Esophagus (tissue), 2 donors: ENCODE measurements around the gene PPM1L. TPM values are rescaled to one million over a fixed set of nuclear protein-coding genes. Genes with fewer than 3 reads are reported as not detected.

Experiments
- H3K27ac ChIP-seq, 2 donors: one replicate each; pipeline ENCODE4 v1.5.1; 2013; ENCODE audit warnings: low read depth in 2 of 2, mild to moderate bottlenecking in 2 of 2, inconsistent platforms in 1 of 2, low read length in 1 of 2, moderate library complexity in 1 of 2
- H3K27me3 ChIP-seq, 2 donors: one replicate each; pipeline ENCODE4 v1.6.1; 2013; ENCODE audit warnings: low read length in 2 of 2, control low read depth in 1 of 2, mild to moderate bottlenecking in 1 of 2; ENCODE audit not compliant: insufficient read depth in 2 of 2, control insufficient read depth in 1 of 2
- H3K36me3 ChIP-seq, 2 donors: one replicate each; pipeline ENCODE4 v1.6.1; 2013; ENCODE audit warnings: low read length in 1 of 2; ENCODE audit not compliant: control insufficient read depth in 2 of 2, insufficient read depth in 2 of 2
- H3K4me1 ChIP-seq, 2 donors: one replicate each; pipeline ENCODE4 v1.6.1; 2013; ENCODE audit warnings: low read length in 1 of 2; ENCODE audit not compliant: control insufficient read depth in 2 of 2, insufficient read depth in 2 of 2
- H3K4me3 ChIP-seq, 2 donors: one replicate each; pipeline ENCODE4 v1.5.1; 2013; ENCODE audit warnings: low read length in 2 of 2, mild to moderate bottlenecking in 2 of 2, low read depth in 1 of 2, moderate library complexity in 1 of 2
- H3K9me3 ChIP-seq, 2 donors: one replicate each; pipeline ENCODE4 v1.6.1; 2013; ENCODE audit warnings: mild to moderate bottlenecking in 2 of 2, low read depth in 1 of 2, low read length in 1 of 2, moderate library complexity in 1 of 2; ENCODE audit not compliant: control insufficient read depth in 2 of 2, insufficient read depth in 1 of 2
- WGBS, 2 donors: extraction: QIAGEN DNeasy Blood & Tissue Kit; methylation state at CpG; one replicate each; pipeline ENCODE4 v1.1.7; 2013; 5-methylcytosine and 5-hydroxymethylcytosine counted together
- polyA plus RNA-seq, 2 donors: library from polyadenylated mRNA; stranded (reverse); fragments of 200-250 nt; gene quantifications; one replicate each; pipeline ENCODE4 v1.2.3, GENCODE V29; 2013
- donor health status: healthy with polysubstance abuse.
- donor health status: Bipolar disorder and iron deficiency.

Gene PPM1L
- polyA plus RNA-seq, 2 donors = 2.7 to 3.0 TPM

DNA sequence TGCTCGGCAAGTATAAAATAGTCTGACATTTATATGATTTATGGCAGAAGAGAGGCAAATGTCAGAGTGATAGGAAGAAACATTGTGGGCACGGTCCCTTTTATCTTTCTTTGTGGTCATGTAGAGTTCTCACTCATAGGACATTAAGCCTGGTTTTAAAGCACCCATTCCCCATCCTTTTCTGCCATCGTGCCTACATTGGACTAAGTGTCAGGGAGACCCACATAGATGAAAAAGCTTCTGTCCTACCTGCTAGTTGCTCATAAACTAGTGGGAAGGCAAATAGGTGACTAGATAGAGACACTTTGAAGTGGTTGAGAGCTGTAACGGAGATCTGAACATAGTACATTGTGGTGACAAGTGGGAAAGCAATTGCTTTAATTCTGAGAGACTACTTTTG is 193.4 kb downstream of the PPM1L start:
- WGBS, 2 donors = 76 to 82% methylated on average over 4 of the region's 4 CpGs
- Histone ChIP-seq H3K27me3 (no peaks in the 10 kb centered on the region), H3K36me3 (no peaks in the 10 kb centered on the region), H3K4me1 (no peaks in the 10 kb centered on the region), H3K4me3 (no peak overlapping the region), H3K27ac (no peak overlapping the region), H3K9me3 (no peaks in the 10 kb centered on the region)

DNA sequence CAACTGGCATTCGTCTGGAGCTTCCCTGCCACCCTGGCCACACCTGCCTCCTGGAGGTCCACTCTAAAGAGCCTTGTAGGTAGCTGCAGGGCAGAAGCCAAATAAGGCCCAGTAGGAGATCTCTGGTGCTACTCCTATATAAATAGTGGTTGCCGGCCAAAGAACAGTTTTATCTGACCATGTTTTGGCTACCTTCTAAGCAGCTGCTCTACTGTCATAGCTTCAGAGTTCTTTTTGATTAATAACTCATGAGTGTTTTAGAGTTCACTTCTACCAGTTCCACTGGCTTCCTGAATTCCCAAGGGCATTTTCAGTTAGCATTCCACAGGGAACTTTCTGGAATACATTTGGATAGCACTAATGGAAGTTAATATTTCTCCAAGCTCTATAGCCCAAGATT is 194.5 kb downstream of the PPM1L start:
- no peaks in the 10 kb centered on the region for H3K27me3 ChIP-seq
- H3K27ac ChIP-seq = no peak overlapping the region
- no peak overlapping the region for H3K4me3 ChIP-seq
- H3K36me3 ChIP-seq = no peaks in the 10 kb centered on the region
- H3K4me1 ChIP-seq = no peaks in the 10 kb centered on the region
- H3K9me3 ChIP-seq = no peaks in the 10 kb centered on the region
- WGBS, 2 donors = 76 to 84% methylated on average over 2 of the region's 2 CpGs

DNA sequence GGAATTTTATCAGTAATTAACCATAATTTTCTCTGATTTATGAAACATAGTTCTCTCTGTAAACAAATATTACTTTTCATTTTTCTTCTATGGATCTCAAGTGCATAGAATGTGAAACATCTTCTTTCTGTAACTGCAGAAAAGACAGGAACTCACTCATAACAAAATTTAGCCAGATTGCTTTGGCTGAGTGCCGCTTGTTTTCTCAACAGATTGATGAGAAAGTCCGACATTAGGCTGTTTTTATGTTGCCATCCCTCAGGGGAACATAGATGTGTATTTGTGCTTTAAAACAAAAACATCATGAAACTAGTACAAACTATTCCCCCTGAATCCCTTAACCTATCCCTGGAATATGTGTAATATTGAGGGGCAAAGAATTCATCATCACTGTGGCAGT is 194.9 kb downstream of the PPM1L start:
- H3K9me3 ChIP-seq = no peaks in the 10 kb centered on the region
- H3K4me1 ChIP-seq = no peaks in the 10 kb centered on the region
- no peaks in the 10 kb centered on the region for H3K27me3 ChIP-seq
- no peak overlapping the region for H3K27ac ChIP-seq
- no peak overlapping the region for H3K4me3 ChIP-seq
- WGBS, 2 donors = 77 to 82% methylated on average over 2 of the region's 2 CpGs
- no peaks in the 10 kb centered on the region for H3K36me3 ChIP-seq

DNA sequence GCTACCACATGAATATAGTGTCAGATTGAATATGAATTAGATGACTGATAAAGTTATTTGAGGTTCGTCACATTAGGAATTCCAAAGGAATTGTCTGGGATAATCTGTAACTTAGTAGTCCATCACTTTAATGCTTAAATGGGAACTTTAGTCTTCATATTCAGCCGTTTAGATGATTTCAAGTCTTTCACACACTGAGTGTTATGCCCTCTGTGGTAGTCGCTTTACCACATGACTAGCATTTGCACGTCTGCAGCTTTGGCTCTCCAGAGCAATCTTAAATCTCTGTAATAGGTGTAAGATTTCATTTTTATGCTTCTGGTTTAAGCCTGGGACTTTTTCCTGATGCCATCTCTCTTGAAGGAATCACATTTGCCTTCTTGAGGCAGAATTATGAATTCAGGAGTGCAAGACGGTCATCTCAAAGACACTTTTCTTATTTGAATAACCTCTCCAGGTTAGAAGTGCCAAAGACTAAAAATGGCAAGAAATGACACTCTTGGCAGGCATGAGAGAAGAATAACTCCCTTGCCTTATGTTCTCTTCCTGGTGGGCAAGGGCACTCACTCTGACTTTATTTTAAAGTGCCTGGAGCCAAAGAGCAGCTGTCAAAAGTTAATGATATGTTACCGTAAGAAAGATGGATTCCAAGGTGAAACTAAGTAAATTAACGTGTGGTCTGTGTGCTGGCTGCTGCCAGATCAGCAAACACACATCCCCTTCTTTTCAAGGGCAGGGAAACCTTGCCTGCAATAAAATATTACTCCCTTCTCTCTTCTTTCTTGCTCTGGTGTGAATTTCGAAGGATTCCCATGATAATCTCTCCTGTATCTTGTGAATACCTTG is 195.8 kb downstream of the PPM1L start:
- Histone ChIP-seq H3K4me3 (no peak overlapping the region), H3K4me1 (no peaks in the 10 kb centered on the region), H3K9me3 (no peaks in the 10 kb centered on the region), H3K36me3 (no peaks in the 10 kb centered on the region), H3K27me3 (no peaks in the 10 kb centered on the region), H3K27ac (no peak overlapping the region)
- WGBS, 2 donors = 60 to 63% methylated on average over 8 of the region's 8 CpGs

DNA sequence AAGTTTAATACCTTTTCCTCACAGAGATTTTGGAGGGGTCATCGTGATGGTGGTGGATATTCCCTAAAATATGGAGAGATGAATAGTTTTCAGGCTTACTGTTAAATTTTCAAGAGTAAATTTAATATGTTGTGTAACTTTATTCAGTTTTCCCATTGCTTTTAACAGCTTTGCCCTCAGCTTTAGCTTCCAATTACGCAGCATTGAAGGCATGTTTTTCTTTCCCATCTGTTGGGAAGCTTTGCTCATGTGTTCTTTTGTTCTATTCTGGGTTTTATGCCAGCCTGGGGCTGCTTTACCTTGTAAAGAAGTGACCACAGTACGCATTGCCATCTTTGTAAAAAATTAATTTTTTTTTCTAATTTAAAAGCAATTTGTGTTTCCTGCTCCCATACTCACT is 197.7 kb downstream of the PPM1L start:
- Histone ChIP-seq H3K4me1 (no peaks in the 10 kb centered on the region), H3K9me3 (no peaks in the 10 kb centered on the region), H3K27ac (no peak overlapping the region), H3K4me3 (no peak overlapping the region), H3K27me3 (no peaks in the 10 kb centered on the region), H3K36me3 (no peaks in the 10 kb centered on the region)
- 90 to 92% methylated on average over 3 of the region's 3 CpGs for WGBS, 2 donors

DNA sequence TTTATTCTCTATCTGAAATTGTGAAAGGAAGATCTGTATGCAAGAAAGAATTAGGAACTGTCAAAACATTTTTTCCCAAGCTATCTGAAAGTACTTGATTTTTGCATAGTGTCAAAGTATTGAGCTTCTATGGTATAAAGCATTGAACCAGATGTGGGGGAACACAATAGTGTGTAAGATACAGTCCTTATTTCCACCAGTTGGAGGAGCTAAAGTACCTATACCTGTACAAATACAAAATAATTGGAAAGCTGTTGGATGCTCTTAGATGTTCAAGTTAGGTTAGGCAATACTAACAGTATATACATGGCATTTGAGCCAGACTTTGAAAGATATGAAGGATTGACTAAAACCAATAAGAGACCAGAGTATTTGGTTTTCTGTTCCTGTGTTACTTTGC is 200.8 kb downstream of the PPM1L start:
- no peak overlapping the region for H3K27ac ChIP-seq
- no peaks in the 10 kb centered on the region for H3K27me3 ChIP-seq
- H3K36me3 ChIP-seq = no peaks in the 10 kb centered on the region
- no peaks in the 10 kb centered on the region for H3K4me1 ChIP-seq
- H3K4me3 ChIP-seq = no peak overlapping the region
- H3K9me3 ChIP-seq = no peaks in the 10 kb centered on the region

DNA sequence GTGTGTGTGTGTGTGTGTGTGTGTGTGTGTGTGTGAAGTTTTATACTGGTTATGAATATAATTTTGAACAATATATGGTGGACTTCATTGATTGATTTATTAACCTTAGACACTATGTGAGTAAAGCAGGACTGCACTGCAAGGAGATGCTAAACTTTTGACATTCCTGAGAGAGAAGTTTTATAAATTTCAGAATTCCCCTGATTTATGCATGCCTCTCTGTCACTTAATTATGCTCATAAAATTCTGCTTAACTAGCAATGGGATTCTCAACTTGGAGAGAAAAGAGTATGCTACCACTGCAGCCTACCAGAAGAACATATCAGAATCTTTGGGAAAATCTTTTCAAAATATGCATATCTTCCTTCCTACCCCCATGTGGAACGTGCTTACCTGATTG is 204.5 kb downstream of the PPM1L start:
- Histone ChIP-seq H3K36me3 (no peaks in the 10 kb centered on the region), H3K4me3 (no peak overlapping the region), H3K9me3 (no peaks in the 10 kb centered on the region), H3K27me3 (no peaks in the 10 kb centered on the region), H3K4me1 (no peaks in the 10 kb centered on the region), H3K27ac (no peak overlapping the region)
- WGBS, 2 donors = 75 to 85% methylated on average over 1 of the region's 1 CpG

DNA sequence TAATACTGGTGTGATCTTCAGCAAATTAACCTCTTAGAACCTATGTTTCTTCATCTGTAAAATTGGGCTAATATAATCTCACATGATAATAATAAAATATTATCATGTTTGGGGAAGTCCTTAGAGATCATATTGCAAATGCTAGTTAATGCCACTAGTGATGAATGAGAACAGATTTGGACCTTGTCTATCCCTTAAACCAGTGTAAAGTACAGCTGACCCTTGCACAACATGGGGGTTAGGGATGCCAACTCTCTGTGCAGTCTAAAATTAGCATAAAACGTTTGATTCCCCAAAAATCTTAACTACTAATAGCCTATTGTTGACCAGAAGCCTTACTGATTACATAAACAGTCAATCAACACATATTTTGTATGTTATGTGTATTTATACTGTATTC is 207.9 kb downstream of the PPM1L start:
- no peak overlapping the region for H3K4me3 ChIP-seq
- H3K4me1 ChIP-seq = no peaks in the 10 kb centered on the region
- H3K9me3 ChIP-seq = no peaks in the 10 kb centered on the region
- no peaks in the 10 kb centered on the region for H3K27me3 ChIP-seq
- H3K36me3 ChIP-seq = no peaks in the 10 kb centered on the region
- no peak overlapping the region for H3K27ac ChIP-seq
- WGBS, 2 donors = 9 to 17% methylated on average over 1 of the region's 1 CpG

DNA sequence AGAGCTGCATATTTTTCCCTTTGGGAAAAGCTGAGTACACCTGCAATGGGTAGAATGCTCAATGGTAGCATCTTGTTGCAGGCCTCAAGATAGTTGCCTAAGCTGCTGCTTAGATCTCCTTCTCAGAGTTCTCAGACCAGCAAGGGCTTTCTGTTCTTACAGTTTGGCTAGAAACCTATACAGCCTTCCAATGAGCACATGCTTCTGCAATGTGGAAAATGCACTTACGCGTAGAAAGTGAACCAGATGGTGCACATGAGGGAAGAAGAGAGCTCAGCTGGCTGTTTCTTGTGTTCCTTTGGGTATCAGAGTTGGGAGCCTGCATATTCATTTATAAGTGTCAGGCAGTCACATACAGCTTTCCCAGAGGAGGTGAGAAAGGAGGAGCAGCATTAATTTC is 212.7 kb downstream of the PPM1L start:
- Histone ChIP-seq H3K4me3 (no peak overlapping the region), H3K4me1 (no peaks in the 10 kb centered on the region), H3K9me3 (no peaks in the 10 kb centered on the region), H3K27ac (no peak overlapping the region), H3K36me3 (no peaks in the 10 kb centered on the region), H3K27me3 (no peaks in the 10 kb centered on the region)
- WGBS, 2 donors = 24 to 33% methylated on average over 2 of the region's 2 CpGs

DNA sequence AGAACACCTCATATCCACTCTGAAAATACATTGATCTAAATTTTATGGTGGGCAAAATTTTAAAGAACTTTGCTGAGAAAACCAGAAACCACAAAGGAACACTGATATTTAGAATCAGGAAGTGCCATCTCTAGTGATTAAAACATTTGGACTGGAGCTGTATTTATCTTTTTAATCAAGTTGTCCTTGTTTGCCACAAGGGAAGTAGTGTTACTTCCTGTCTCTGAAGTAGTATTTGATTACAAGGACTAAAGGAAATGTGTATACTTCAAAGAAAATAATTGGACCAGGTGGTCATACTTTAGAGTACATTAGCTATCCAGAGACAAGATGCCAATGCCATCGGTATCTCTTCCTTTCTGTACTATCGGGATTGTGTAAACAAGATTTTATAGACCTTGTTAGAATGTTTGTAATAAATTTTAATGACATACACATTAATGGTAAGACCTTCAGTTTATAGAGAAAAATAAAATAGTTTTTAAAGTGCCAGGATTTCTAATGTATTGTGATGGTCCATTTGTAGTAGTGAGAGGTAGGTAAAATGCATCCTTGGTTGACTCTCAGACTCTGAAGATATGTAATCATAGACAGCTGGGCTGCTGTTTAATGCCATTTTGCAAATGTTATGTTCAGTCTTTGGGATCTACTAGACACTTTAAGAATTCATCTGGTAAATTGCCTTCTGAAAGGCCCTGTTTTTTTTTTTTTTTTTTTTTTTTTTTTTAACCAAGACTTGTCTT is 217.2 kb downstream of the PPM1L start:
- no peaks in the 10 kb centered on the region for H3K4me1 ChIP-seq
- H3K27ac ChIP-seq = no peak overlapping the region
- no peak overlapping the region for H3K4me3 ChIP-seq
- H3K27me3 ChIP-seq = no peaks in the 10 kb centered on the region
- H3K36me3 ChIP-seq = peaks cover 0 to 2% of the 10 kb centered on the region in 2 donors
- WGBS, 2 donors = 73 to 74% methylated on average over 2 of the region's 2 CpGs
- no peaks in the 10 kb centered on the region for H3K9me3 ChIP-seq
